Measurements from ENCODE around the gene CD44.

Gene CD44

GRCh38 chr11:35109041-35109440 lies 29.9 kb upstream of the CD44 start:
- TF ChIP-seq, protein P1, sequence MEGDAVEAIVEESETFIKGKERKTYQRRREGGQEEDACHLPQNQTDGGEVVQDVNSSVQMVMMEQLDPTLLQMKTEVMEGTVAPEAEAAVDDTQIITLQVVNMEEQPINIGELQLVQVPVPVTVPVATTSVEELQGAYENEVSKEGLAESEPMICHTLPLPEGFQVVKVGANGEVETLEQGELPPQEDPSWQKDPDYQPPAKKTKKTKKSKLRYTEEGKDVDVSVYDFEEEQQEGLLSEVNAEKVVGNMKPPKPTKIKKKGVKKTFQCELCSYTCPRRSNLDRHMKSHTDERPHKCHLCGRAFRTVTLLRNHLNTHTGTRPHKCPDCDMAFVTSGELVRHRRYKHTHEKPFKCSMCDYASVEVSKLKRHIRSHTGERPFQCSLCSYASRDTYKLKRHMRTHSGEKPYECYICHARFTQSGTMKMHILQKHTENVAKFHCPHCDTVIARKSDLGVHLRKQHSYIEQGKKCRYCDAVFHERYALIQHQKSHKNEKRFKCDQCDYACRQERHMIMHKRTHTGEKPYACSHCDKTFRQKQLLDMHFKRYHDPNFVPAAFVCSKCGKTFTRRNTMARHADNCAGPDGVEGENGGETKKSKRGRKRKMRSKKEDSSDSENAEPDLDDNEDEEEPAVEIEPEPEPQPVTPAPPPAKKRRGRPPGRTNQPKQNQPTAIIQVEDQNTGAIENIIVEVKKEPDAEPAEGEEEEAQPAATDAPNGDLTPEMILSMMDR (IDR thresholded peaks at IDR 0.05; ENCODE audit: borderline replicate concordance, extremely low read depth, low read length, poor library complexity, severe bottlenecking) = no peak
- TF ChIP-seq EZH2 (IDR thresholded peaks at IDR 0.05; ENCODE audit: borderline replicate concordance, low read depth, low read length, severe bottlenecking) = no peak
- DNase-seq = no peak
- H3K27ac ChIP-seq (ENCODE audit: low read length) = no peak overlapping the region
- H3K9ac ChIP-seq (ENCODE audit: low read depth, low read length) = no peak overlapping the region
- H2AFZ ChIP-seq (ENCODE audit: low read depth, low read length) = no peak overlapping the region
- H3K4me2 ChIP-seq (ENCODE audit: insufficient read depth, low read length) = no peak overlapping the region
- H3K27me3 ChIP-seq (ENCODE audit: insufficient read depth, low read length, poor library complexity) = no peaks in the 10 kb centered on the region
- no peaks in the 10 kb centered on the region for H3K9me3 ChIP-seq (ENCODE audit: insufficient read depth, low read length, severe bottlenecking)
- H3K36me3 ChIP-seq (ENCODE audit: insufficient read depth, low read length) = no peaks in the 10 kb centered on the region
- no peak overlapping the region for H3K4me3 ChIP-seq (ENCODE audit: low read depth in 1 of 2, low read length in 2 of 2)
- no peaks in the 10 kb centered on the region for H4K20me1 ChIP-seq (ENCODE audit: insufficient read depth, low read length)
- H3K4me1 ChIP-seq (ENCODE audit: insufficient read depth, low read length) = peaks cover 26% of the 10 kb centered on the region
- H3K79me2 ChIP-seq (ENCODE audit: insufficient read depth, low read length) = no peaks in the 10 kb centered on the region
- no peak for ATAC-seq (ENCODE audit: insufficient read depth, low read depth)

- Histone ChIP-seq H3K9ac (ENCODE audit: low read depth, low read length) (no peak overlapping the region), H3K36me3 (ENCODE audit: insufficient read depth, low read length) (no peaks in the 10 kb centered on the region), H3K9me3 (ENCODE audit: insufficient read depth, low read length, severe bottlenecking) (no peaks in the 10 kb centered on the region), H3K4me2 (ENCODE audit: insufficient read depth, low read length) (no peak overlapping the region), H4K20me1 (ENCODE audit: insufficient read depth, low read length) (no peaks in the 10 kb centered on the region), H2AFZ (ENCODE audit: low read depth, low read length) (no peak overlapping the region), H3K79me2 (ENCODE audit: insufficient read depth, low read length) (no peaks in the 10 kb centered on the region), H3K4me1 (ENCODE audit: insufficient read depth, low read length) (peaks cover 30% of the 10 kb centered on the region), H3K27ac (ENCODE audit: low read length) (no peak overlapping the region), H3K4me3 (ENCODE audit: low read depth in 1 of 2, low read length in 2 of 2) (no peak overlapping the region), H3K27me3 (ENCODE audit: insufficient read depth, low read length, poor library complexity) (no peaks in the 10 kb centered on the region)
- ATAC-seq (ENCODE audit: insufficient read depth, low read depth) = no peak
- DNase-seq = no peak
- TF ChIP-seq, protein P1 (IDR thresholded peaks at IDR 0.05; ENCODE audit: borderline replicate concordance, extremely low read depth, low read length, poor library complexity, severe bottlenecking) = no peak
- no peak for TF ChIP-seq EZH2 (IDR thresholded peaks at IDR 0.05; ENCODE audit: borderline replicate concordance, low read depth, low read length, severe bottlenecking)
Observed at GRCh38 chr11:35109827-35110226, 29.1 kb upstream of the CD44 start.

- Histone ChIP-seq H3K4me2 (ENCODE audit: insufficient read depth, low read length) (no peak overlapping the region), H3K4me1 (ENCODE audit: insufficient read depth, low read length) (peaks cover 42% of the 10 kb centered on the region), H3K9ac (ENCODE audit: low read depth, low read length) (no peak overlapping the region), H4K20me1 (ENCODE audit: insufficient read depth, low read length) (no peaks in the 10 kb centered on the region), H3K27ac (ENCODE audit: low read length) (no peak overlapping the region; the same call in 1 of the 2 replicates), H3K9me3 (ENCODE audit: insufficient read depth, low read length, severe bottlenecking) (no peaks in the 10 kb centered on the region), H3K36me3 (ENCODE audit: insufficient read depth, low read length) (no peaks in the 10 kb centered on the region), H3K79me2 (ENCODE audit: insufficient read depth, low read length) (no peaks in the 10 kb centered on the region), H3K4me3 (ENCODE audit: low read depth in 1 of 2, low read length in 2 of 2) (no peak overlapping the region), H2AFZ (ENCODE audit: low read depth, low read length) (no peak overlapping the region), H3K27me3 (ENCODE audit: insufficient read depth, low read length, poor library complexity) (no peaks in the 10 kb centered on the region)
- TF ChIP-seq, protein P1 (IDR thresholded peaks at IDR 0.05; ENCODE audit: borderline replicate concordance, extremely low read depth, low read length, poor library complexity, severe bottlenecking) = no peak
- no peak for TF ChIP-seq EZH2 (IDR thresholded peaks at IDR 0.05; ENCODE audit: borderline replicate concordance, low read depth, low read length, severe bottlenecking)
- ATAC-seq (ENCODE audit: insufficient read depth, low read depth) = no peak
- no peak for DNase-seq
Observed at GRCh38 chr11:35111161-35112055, 27.6 kb upstream of the CD44 start.

Measured in DND-41 (cell line).